ENCODE measurements around the gene GABRA4. TPM values are rescaled to one million over a fixed set of nuclear protein-coding genes. Genes with fewer than 3 reads are reported as not detected.

GABRA4 gene
- total RNA-seq, 6 experiments from 2014 or later, result not detected

DNA sequence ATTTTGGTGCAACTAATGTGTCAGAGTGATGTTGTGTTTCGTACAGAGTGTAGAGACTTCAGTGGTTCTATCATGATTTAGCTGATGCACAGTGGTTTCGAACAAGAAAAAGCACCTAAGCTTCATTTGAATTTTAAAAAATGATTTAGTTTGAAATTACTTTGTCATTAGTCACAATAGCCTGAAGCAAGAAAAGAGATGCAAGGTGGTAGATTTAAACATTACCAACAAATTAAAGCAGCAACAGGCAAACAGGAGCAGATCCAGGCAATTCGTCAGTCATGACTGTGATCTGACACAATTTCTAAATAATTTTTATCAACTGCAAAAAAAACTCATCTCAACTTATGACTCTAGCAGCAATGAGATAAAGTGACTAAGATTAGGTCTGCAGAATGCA, 59.7 kb downstream of the GABRA4 start:
- Mint-ChIP-seq H3K4me3 (no peak overlapping the region), H3K36me3 (ENCODE audit: low read depth) (no peaks in the 10 kb centered on the region), H3K4me1 (ENCODE audit: low read depth) (peaks cover 5% of the 10 kb centered on the region; the same call in 1 of the 2 replicates), H3K27me3 (ENCODE audit: insufficient read depth) (no peaks in the 10 kb centered on the region), H3K9me3 (no peaks in the 10 kb centered on the region), H3K27ac (no peak overlapping the region)
- TF ChIP-seq, protein P1, sequence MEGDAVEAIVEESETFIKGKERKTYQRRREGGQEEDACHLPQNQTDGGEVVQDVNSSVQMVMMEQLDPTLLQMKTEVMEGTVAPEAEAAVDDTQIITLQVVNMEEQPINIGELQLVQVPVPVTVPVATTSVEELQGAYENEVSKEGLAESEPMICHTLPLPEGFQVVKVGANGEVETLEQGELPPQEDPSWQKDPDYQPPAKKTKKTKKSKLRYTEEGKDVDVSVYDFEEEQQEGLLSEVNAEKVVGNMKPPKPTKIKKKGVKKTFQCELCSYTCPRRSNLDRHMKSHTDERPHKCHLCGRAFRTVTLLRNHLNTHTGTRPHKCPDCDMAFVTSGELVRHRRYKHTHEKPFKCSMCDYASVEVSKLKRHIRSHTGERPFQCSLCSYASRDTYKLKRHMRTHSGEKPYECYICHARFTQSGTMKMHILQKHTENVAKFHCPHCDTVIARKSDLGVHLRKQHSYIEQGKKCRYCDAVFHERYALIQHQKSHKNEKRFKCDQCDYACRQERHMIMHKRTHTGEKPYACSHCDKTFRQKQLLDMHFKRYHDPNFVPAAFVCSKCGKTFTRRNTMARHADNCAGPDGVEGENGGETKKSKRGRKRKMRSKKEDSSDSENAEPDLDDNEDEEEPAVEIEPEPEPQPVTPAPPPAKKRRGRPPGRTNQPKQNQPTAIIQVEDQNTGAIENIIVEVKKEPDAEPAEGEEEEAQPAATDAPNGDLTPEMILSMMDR (IDR thresholded peaks at IDR 0.05), result no peak
- DNase-seq, result no peak

DNA sequence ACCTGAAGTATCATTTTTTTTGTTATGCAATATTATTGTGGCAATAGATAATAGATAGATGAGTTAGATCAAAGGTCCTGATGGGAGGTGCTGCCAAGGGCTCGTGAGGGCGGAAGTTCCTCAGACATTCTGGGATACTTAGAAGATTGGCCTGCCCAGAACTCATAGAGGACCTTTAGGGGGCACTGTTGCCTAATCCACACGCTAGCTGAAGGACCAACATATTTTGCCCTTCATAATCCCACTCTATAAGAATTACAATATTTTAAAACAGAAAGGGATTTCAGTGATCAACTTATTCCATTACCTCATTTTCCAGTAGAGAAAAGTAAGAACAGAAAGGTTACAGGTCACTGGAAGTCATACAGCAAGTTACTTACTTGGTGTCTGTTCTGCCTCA, 61.4 kb downstream of the GABRA4 start:
- Mint-ChIP-seq H3K4me3 (no peak overlapping the region), H3K27ac (no peak overlapping the region), H3K27me3 (ENCODE audit: insufficient read depth) (no peaks in the 10 kb centered on the region), H3K4me1 (ENCODE audit: low read depth) (peaks cover 5% of the 10 kb centered on the region; the same call in 1 of the 2 replicates), H3K36me3 (ENCODE audit: low read depth) (no peaks in the 10 kb centered on the region), H3K9me3 (no peaks in the 10 kb centered on the region)
- TF ChIP-seq, protein P1 (IDR thresholded peaks at IDR 0.05), result peak; percentile 72
- DNase-seq, result no peak

DNA sequence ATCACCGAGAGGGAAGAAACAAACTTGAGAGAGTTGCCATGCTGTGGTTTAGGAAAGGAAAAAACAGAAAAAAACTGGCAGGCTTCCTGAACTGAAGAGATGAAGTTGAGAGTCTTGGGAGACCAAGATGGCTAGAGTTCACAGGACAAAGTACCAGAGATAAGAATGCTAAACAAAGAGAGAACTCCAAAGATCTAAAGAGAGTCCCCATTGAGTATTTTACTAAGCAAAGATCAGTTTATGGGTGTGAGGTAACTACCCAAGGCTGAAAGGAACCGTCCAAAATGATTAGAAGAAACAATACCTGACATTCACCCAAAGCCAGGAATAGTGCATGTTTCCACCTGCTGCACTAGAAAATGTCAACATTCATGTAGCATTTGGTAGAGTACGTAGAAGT, 62.5 kb downstream of the GABRA4 start:
- Mint-ChIP-seq H3K4me3 (no peak overlapping the region), H3K27me3 (ENCODE audit: insufficient read depth) (no peaks in the 10 kb centered on the region), H3K27ac (no peak overlapping the region), H3K4me1 (ENCODE audit: low read depth) (peaks cover 5% of the 10 kb centered on the region; the same call in 1 of the 2 replicates), H3K9me3 (no peaks in the 10 kb centered on the region), H3K36me3 (ENCODE audit: low read depth) (no peaks in the 10 kb centered on the region)
- TF ChIP-seq, protein P1 (IDR thresholded peaks at IDR 0.05), result no peak
- no peak for DNase-seq

DNA sequence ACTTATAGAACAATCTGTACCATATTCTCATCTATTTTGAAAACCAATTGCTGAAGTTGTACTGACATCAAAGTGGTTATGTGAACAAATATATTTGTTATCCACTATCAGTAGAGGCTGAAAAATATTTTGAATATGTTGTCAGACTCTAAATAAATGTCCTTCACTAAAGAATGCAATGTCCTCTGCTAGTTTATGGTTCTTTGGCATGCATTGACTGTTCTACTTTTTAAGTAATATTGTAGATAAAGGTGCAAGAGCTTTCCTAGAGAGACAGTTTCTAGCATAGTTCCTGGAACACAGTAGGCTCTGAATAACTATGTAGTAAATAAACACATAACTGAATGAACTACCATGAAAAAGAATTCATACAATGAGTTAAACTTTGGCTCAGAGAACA, 66.2 kb downstream of the GABRA4 start:
- Mint-ChIP-seq H3K4me3 (no peak overlapping the region), H3K4me1 (ENCODE audit: low read depth) (no peaks in the 10 kb centered on the region), H3K36me3 (ENCODE audit: low read depth) (no peaks in the 10 kb centered on the region), H3K9me3 (no peaks in the 10 kb centered on the region), H3K27me3 (ENCODE audit: insufficient read depth) (no peaks in the 10 kb centered on the region), H3K27ac (no peak overlapping the region)
- no peak for DNase-seq
- TF ChIP-seq, protein P1 (IDR thresholded peaks at IDR 0.05), result no peak

DNA sequence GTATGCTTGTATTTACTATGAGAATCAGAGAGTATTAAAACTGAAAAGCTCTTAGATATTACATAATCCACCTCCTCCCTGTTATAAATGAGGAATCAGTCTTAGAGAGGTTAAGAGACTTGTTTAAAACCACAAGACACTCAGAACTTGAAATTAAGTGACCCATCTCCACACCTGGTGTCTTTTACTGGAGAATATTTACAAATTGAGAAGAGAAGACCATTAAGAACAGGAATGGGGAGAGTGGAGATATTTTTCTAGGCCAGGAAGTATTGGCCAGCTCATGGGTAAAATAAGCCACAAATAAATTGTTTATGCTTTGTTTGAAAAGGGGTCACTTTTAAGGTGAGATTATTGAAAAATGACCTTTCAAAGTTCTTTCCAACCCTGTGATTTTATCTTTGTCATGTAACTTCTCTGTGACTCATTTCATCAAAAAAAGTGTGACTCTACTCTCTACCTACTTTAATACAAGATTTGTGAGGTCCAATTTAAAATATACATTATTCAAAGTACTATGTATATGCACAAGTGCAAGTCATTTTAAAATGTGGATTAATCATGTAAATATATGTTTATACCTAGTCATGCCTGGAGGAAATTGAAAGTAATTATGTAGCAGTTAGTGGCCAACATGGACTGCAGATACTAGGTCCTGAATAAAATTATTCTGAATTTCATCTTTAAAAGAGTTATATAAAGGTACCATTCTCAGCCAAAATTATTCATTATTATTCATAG, 68.4 kb downstream of the GABRA4 start:
- no peak for DNase-seq
- H3K4me3 Mint-ChIP-seq, result no peak overlapping the region
- H3K9me3 Mint-ChIP-seq, result no peaks in the 10 kb centered on the region
- H3K27ac Mint-ChIP-seq, result no peak overlapping the region
- no peaks in the 10 kb centered on the region for H3K36me3 Mint-ChIP-seq (ENCODE audit: low read depth)
- H3K4me1 Mint-ChIP-seq (ENCODE audit: low read depth), result no peaks in the 10 kb centered on the region
- TF ChIP-seq, protein P1 (IDR thresholded peaks at IDR 0.05), result no peak
- no peaks in the 10 kb centered on the region for H3K27me3 Mint-ChIP-seq (ENCODE audit: insufficient read depth)
